NCI-H1694 treated with DMSO at 0.1 percent for 48 hours (cell line): ENCODE results near the gene RAD51.

Experiments used
- DNase-seq: peaks from one replicate; lab custom pipeline; 2025; lab: John Stamatoyannopoulos, UW

RAD51 gene

DNA sequence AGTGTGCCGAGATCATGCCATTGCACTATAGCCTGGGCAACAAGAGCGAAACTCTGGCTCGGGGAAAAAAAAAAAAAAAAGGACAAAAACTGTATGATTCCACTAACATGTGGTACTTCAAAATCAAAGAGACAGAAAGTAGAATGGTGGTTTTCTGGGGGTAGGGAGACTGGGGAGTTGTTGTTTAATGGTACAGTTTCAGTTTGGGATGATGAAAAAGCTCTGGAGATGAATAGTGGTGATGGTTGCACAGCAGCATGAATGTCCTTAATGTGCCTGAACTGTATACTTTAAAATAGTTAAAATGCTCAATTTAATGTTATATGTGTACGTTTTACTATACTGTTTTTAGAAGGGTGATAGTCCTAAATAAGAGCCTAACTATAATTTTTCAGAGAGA lies 27.4 kb downstream of the RAD51 start:
- no peak for DNase-seq

DNA sequence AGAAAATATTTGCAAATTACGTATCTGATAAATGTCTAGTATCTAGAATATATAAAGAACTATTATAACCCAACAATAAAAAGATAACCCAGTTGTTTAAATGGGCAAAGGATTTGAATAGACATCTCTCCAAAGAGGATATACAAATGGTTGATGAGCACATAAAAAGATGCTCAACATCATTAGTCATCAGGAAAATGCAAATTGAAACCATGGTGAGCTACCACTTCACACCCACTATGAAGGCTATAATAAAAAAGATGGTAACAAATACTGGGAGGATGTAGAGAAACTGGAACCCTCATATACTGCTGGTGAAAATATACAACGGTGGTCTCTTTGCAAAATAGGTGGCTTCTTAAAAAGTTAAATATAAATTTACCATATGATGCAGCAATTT lies 28.0 kb downstream of the RAD51 start:
- no peak for DNase-seq

DNA sequence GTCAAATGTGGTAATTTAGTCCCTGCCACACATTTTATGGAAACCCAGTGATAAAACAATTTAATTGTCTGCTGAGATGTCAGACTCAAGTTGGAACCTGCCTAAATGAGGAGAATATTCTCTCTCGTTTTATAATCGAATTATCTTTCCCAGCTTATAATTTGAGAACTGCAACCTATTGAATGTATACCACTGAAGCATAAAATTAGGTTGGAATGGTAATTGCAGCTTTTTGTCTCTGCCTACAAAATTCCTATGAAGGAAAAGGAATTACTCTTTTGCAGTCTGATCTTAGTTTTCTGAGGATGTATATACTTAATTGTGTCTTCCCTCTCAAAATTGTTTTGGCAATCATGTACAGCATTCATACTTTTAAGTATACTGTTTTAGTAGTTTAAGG lies 28.9 kb downstream of the RAD51 start:
- no peak for DNase-seq

GRCh38 chr15:40731034-40731433 lies 36.1 kb downstream of the RAD51 start:
- DNase-seq: no peak

DNA sequence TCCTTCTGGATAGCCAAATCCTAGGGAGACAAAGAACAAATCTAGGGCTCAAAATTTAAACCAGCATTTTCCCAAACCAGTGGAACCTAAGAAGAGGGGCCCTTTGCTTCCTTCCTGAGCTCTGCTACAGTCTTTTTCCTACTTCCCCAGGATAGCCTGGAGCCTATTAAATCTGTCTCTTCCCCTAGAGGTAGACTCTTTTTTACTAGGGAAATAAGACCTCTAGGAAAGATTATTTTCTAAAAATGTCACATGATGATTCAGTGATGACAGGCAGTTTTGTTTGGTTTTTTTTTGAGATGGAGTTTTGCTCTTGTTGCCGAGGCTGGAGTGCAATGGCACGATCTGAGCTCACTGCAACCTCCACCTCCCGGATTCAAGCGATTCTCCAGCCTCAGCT lies 41.6 kb downstream of the RAD51 start:
- DNase-seq: no peak

DNA sequence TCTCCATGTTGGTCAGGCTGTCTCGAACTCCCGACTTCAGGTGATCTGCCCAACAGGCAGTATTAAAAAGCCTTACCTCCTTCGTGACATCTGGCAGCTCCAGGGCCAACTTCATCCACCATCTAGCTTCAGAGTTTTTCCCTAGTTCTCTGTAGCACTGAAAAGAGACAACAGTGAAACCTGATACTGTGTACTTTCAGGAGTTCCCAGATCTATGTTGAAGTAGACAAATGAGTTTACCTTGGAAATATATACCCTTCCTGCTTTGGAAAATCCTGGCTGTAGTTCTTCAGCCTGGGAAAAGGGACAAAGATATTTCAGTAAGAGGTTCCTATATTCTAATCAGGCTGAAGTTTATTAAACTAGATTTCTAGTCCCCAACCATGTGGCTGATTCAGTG lies 42.1 kb downstream of the RAD51 start:
- no peak for DNase-seq

GRCh38 chr15:40739047-40739446 lies 44.1 kb downstream of the RAD51 start:
- no peak for DNase-seq

DNA sequence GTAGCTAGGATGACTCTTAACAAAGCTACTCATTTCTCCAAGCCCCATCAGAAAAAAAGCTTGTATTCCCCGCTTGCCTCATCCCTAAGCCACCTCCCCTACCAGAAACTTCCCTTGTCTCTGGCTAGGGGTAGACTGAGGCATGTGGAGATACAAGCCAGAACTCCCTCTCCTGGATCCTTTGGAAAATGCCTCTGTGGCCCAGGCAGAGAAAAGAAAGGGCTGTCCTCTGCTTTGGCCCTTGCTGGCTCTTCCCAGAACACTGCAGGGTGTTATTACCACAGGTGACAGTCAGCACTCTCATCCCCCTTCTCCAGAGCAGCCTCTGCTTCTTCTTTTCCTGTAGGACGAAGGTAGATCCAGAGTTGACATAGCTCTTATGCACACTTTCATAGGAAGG lies 44.9 kb downstream of the RAD51 start:
- DNase-seq: no peak

GRCh38 chr15:40743485-40743901 lies 48.5 kb downstream of the RAD51 start:
- no peak for DNase-seq

GRCh38 chr15:40743921-40744814 lies 49.2 kb downstream of the RAD51 start:
- no peak for DNase-seq

DNA sequence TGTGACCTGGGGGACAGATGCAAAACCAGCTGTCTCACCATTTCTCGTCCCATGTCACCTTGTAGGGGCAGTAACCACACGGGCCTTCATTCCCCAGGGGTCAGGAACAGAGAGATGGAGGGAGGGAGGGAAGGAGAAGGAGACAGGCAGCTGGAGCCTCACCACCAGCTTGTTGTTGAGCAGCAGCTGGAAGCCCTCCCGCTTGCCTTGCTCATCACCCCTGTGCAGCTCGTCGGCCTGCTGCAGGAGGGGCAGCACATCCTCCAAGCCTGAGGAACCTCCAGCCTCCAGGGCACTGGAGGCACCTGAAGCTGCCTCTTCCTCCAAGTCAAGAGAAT lies 49.8 kb downstream of the RAD51 start:
- DNase-seq: no peak

- DNase-seq: no peak
Measured at GRCh38 chr15:40746916-40747418, 52.0 kb downstream of the RAD51 start.

GRCh38 chr15:40747685-40748631 lies 53.0 kb downstream of the RAD51 start:
- DNase-seq: no peak

DNA sequence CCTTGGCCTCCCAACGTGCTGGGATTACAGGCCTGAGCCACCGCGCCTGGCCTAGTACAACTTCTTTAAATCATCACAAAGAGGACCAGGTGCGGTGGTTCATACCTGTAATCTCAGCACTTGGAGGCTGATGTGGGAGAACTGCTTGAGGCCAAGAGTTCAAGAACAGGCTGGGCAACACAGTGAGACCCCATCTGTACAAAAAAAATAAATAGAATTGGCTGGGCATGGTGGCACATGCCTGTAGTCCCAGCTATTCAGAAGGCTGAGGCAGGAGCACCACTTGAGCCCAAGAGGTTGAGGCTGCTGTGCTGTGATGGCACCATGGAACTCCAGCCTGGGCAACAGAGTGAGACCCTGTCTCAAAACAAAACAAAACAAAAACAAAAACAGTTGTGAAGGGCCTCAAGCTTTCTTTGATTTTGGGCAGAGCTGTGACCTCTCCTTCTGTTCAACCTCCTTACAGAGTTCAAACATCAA lies 54.2 kb downstream of the RAD51 start:
- no peak for DNase-seq

DNA sequence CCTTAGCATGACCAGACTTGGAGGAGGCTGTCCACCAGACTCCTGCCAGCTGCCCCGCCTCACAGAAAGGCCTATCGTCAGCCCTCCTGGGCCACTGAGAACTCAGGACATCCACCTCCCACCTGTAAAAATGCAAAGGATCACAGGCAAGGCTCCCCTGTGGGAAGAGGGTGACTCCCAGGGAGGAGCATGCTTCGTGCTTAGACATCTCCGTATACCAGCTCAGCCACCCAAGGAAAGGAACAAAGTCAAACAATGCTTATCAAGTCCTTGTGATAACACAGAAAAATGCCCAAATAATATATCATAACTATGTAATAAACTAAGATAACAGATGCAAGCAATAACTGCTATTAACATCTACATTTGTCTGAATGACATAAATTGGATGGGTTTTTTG lies 55.9 kb downstream of the RAD51 start:
- no peak for DNase-seq

DNA sequence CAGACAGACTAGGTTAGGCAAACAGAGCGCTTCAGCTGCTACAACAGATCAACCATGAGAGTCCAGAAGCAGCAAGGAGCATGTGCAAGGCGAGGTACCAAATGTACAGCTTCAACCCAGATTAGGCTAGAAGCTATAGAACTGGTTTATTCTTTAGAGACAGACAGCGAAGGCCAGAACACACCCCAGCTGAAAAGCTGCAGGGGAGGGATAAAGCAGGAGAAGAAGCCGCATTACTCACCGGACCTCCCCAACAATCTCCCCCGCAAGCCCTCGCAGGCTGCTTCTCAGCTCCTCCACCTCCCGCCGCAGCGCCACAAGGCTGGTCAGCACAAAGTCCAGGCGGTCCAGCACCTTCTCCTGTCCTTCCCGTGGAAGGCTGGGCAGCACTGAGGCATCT lies 56.8 kb downstream of the RAD51 start:
- DNase-seq: no peak

GRCh38 chr15:40754574-40754882 lies 59.6 kb downstream of the RAD51 start:
- no peak for DNase-seq

GRCh38 chr15:40754883-40755811 lies 60.2 kb downstream of the RAD51 start, which contains the start of gene RMDN3:
RMDN3 (minus strand) TSS chr15:40755254; CDS start chr15:40754783, 471 bp downstream.
- peak; percentile 79 for DNase-seq

GRCh38 chr15:40755812-40756208 lies 60.8 kb downstream of the RAD51 start:
- no peak for DNase-seq

GRCh38 chr15:40756938-40757337 lies 62.0 kb downstream of the RAD51 start:
- no peak for DNase-seq

DNA sequence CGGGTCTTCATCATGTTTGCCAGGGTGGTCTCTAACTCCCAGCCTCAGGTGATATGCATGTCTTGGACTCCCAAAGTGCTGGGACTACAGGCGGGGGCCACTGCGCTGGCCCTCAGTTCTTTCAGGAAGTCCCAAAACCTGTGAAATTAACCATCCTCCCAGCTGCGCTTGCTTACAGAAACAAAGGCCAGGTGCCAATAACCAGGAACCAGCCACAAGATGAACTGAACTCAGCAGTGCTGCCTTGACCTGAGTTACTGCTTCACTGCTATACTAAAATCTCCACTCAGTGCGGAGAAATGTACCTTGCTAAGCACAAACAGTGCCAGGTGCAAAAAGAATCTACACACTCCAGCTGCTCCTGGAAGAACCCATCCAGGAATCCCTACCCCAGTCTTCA lies 65.0 kb downstream of the RAD51 start:
- DNase-seq: no peak
